Uterus (tissue), 2 donors: ENCODE measurements around the gene C17orf113.

ENCODE experiments used
- POLR2A ChIP-seq, 2 donors: fragments of 450-650 bp; IDR thresholded peaks; one replicate each; pipeline ENCODE4 v1.6.1; 2016; ENCODE audit warnings: antibody characterized with exemption in 2 of 2, mild to moderate bottlenecking in 1 of 2, moderate library complexity in 1 of 2
- TF ChIP-seq, protein P1 (sequence below), 4 experiments: fragments of 200-600 bp in 2 of 4; fragments of 450-650 bp in 2 of 4; sonication (generic) in 2 of 4; IDR thresholded peaks; one replicate each; pipeline ENCODE4 v1.5.1; 2016 to 2019; ENCODE audit warnings: antibody characterized with exemption in 4 of 4, mild to moderate bottlenecking in 2 of 4, moderate library complexity in 1 of 4

DNA sequence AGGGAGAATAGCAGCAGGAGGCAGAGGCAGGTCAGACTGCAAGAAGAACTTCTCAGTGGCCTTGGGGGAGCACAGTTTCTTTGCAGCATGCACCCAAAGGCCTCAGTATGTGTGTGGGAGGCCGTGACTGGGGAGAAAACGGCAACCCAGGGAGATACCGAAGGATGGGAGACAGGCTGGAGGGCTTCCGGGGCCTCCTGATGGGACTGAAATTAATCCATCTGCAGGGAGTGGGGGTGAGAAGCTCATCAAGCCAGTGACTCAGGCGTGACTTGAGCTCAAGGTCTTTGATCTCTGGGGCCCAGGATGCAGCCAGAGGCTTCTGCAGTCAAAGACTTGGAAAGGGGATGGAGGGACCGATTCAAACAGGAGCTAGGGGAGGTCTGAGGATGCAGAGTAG, 5.1 kb upstream of the C17orf113 start:
- TF ChIP-seq, protein P1, sequence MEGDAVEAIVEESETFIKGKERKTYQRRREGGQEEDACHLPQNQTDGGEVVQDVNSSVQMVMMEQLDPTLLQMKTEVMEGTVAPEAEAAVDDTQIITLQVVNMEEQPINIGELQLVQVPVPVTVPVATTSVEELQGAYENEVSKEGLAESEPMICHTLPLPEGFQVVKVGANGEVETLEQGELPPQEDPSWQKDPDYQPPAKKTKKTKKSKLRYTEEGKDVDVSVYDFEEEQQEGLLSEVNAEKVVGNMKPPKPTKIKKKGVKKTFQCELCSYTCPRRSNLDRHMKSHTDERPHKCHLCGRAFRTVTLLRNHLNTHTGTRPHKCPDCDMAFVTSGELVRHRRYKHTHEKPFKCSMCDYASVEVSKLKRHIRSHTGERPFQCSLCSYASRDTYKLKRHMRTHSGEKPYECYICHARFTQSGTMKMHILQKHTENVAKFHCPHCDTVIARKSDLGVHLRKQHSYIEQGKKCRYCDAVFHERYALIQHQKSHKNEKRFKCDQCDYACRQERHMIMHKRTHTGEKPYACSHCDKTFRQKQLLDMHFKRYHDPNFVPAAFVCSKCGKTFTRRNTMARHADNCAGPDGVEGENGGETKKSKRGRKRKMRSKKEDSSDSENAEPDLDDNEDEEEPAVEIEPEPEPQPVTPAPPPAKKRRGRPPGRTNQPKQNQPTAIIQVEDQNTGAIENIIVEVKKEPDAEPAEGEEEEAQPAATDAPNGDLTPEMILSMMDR (IDR thresholded peaks at IDR 0.05) = no peak
- no peak for TF ChIP-seq POLR2A (IDR thresholded peaks at IDR 0.05)
